Fibroblast of skin of right quadriceps (primary cell): ENCODE data around the gene CC2D1B.

ENCODE experiments used
- DNase-seq: peaks from one replicate; pipeline ENCODE4 v3.0.0-alpha.2; 2013

The CC2D1B gene

DNA sequence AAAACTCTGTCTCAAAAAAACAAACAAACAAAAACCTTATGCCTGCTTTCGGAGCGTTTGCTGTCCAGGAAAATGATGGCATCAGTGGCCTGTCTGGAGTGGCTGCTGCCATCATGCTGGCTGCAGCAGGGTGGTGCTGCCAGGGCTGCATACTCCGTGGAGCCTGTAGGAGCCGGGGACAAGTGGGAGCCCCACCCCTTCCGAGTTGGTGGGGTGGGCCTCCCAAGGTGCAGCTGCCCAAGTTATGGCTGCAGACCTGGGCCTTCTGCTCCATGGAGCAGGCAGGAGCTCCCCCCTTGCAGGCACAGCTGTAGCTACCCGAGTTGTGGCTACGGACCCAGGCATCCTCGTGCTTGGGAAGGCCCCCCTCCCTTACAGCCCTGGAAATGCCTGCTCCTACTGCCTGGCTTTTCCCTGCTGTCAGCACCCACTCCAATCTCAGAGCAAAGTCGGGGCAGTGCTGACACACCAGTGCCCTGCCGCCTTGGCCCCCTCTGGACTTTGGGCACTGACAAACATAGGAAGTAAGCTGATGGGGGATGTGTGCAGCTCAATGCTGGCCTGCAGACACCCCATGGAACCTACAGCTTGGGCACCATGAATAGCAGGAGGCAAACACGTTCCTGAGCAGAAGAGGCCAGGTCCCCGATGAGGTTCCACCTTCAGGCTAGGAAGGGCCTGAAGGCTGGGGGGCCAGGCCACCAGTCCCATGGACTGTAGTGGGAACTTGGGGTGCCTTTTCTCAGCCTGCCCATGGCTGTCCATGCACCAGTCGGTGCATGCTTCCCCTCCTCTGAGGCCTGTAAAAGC, 60.4 kb downstream of the CC2D1B start:
- no peak for DNase-seq
